Transverse colon (tissue), 4 donors: ENCODE data around the gene IL1RN. TPM values are rescaled to one million over a fixed set of nuclear protein-coding genes. Genes with fewer than 3 reads are reported as not detected.
A peak's percentile ranks its signal among the peaks of the same experiment; 100 is the strongest.

Source experiments
- DNase-seq: peaks from one replicate; pipeline ENCODE4 v3.0.0-alpha.2; 2019
- H3K27ac ChIP-seq, 4 donors: fragments of 200-600 bp; sonication (generic); 2 replicates each; pipeline ENCODE4 v1.5.1; 2016 to 2018; ENCODE audit warnings: inconsistent platforms in 4 of 4
- H3K27me3 ChIP-seq: fragments of 200-600 bp; sonication (generic); 2 replicates; pipeline ENCODE4 v1.5.1; 2017; ENCODE audit warnings: inconsistent platforms
- H3K36me3 ChIP-seq, 4 donors: fragments of 200-600 bp; sonication (generic); 2 replicates each; pipeline ENCODE4 v1.5.1; 2017 to 2019; ENCODE audit warnings: inconsistent platforms in 4 of 4
- H3K4me1 ChIP-seq, 4 donors: fragments of 200-600 bp; sonication (generic); 2 replicates each; pipeline ENCODE4 v1.5.1; 2017 to 2020; ENCODE audit warnings: inconsistent platforms in 4 of 4
- H3K4me3 ChIP-seq, 4 donors: fragments of 200-600 bp; sonication (generic); 1 replicate in 1 of 4; 2 replicates in 3 of 4; pipeline versions ENCODE4 v1.5.1 to v1.6.1; 2017 to 2019; ENCODE audit warnings: inconsistent platforms in 4 of 4
- H3K9me3 ChIP-seq, 2 donors: fragments of 200-600 bp; sonication (generic); 2 replicates each; pipeline ENCODE4 v1.5.1; 2017 to 2019; ENCODE audit warnings: inconsistent platforms in 2 of 2
- EP300 ChIP-seq: sonication (generic); formaldehyde crosslinking; IDR thresholded peaks from one replicate; pipeline ENCODE4 v1.6.1; 2017; ENCODE audit warnings: antibody characterized with exemption, low read depth
- POLR2A ChIP-seq: fragments of 450-650 bp; IDR thresholded peaks from one replicate; pipeline ENCODE4 v1.6.1; 2016; ENCODE audit warnings: antibody characterized with exemption, mild to moderate bottlenecking, moderate library complexity
- POLR2AphosphoS5 ChIP-seq, 3 donors: sonication (generic); formaldehyde crosslinking; IDR thresholded peaks; one replicate each; pipeline ENCODE4 v1.6.1; 2016; ENCODE audit warnings: antibody characterized with exemption in 3 of 3
- WGBS, 2 donors: methylation state at CpG; one replicate each; pipeline ENCODE4 v1.1.5; 2018; ENCODE audit warnings: low coverage in 1 of 2; 5-methylcytosine and 5-hydroxymethylcytosine counted together
- in situ Hi-C, 4 donors: fragments of 200-750 bp; cut with MboI; loops; one replicate each; pipeline versions ENCODE4 v1.15.0 to v1.15.1; 2017; ENCODE audit warnings: low sequenced_read_pairs in 3 of 4, low pct_ligation_motif_present in 1 of 4, low pct_unique_long_range_greater_than_20kb in 1 of 4
- intact Hi-C: fragments of 100-400 bp; cut with DNase I; formaldehyde crosslinking; loops from one replicate; pipeline ENCODE4 v1.15.1; 2023; ENCODE audit warnings: low total_unique reads
- total RNA-seq, 4 donors: library from RNA; depleted of rRNA; stranded (reverse); fragments of >200 nt; gene quantifications; one replicate each; pipeline ENCODE4 v1.1.0, GENCODE V29; 2016
- TF ChIP-seq, protein P1 (sequence below), 5 experiments: fragments of 200-600 bp in 3 of 5; fragments of 450-650 bp in 2 of 5; sonication (generic) in 3 of 5; IDR thresholded peaks; 1 replicate in 2 of 5; 2 replicates in 3 of 5; pipeline ENCODE4 v1.5.1; 2016 to 2017; ENCODE audit warnings: antibody characterized with exemption in 5 of 5, inconsistent platforms in 3 of 5, mild to moderate bottlenecking in 2 of 5, moderate library complexity in 1 of 5

Gene IL1RN
- total RNA-seq, 4 donors from 2014 or later: 0.40 to 31.8 (median 5.5) TPM

- 76 to 100% methylated on average over 4 to 5 of the region's 5 CpGs for WGBS, 2 donors
- no peak for TF ChIP-seq POLR2AphosphoS5 (IDR thresholded peaks at IDR 0.05)
- TF ChIP-seq, protein P1, sequence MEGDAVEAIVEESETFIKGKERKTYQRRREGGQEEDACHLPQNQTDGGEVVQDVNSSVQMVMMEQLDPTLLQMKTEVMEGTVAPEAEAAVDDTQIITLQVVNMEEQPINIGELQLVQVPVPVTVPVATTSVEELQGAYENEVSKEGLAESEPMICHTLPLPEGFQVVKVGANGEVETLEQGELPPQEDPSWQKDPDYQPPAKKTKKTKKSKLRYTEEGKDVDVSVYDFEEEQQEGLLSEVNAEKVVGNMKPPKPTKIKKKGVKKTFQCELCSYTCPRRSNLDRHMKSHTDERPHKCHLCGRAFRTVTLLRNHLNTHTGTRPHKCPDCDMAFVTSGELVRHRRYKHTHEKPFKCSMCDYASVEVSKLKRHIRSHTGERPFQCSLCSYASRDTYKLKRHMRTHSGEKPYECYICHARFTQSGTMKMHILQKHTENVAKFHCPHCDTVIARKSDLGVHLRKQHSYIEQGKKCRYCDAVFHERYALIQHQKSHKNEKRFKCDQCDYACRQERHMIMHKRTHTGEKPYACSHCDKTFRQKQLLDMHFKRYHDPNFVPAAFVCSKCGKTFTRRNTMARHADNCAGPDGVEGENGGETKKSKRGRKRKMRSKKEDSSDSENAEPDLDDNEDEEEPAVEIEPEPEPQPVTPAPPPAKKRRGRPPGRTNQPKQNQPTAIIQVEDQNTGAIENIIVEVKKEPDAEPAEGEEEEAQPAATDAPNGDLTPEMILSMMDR (IDR thresholded peaks at IDR 0.05): no peak
- no peak for TF ChIP-seq POLR2A
- no peak for TF ChIP-seq EP300
- DNase-seq: no peak
- Histone ChIP-seq H3K36me3 (no peaks in the 10 kb centered on the region), H3K27ac (no peak overlapping the region), H3K4me3 (no peak overlapping the region), H3K9me3 (no peaks in the 10 kb centered on the region), H3K27me3 (no peaks in the 10 kb centered on the region), H3K4me1 (peaks cover 0 to 16% (median 11%) of the 10 kb centered on the region in 4 donors)
- in situ Hi-C loops (no loop called here), intact Hi-C loops (no loop called here)
Measured at GRCh38 chr2:113155331-113155730, 27.9 kb downstream of the IL1RN start.

DNA sequence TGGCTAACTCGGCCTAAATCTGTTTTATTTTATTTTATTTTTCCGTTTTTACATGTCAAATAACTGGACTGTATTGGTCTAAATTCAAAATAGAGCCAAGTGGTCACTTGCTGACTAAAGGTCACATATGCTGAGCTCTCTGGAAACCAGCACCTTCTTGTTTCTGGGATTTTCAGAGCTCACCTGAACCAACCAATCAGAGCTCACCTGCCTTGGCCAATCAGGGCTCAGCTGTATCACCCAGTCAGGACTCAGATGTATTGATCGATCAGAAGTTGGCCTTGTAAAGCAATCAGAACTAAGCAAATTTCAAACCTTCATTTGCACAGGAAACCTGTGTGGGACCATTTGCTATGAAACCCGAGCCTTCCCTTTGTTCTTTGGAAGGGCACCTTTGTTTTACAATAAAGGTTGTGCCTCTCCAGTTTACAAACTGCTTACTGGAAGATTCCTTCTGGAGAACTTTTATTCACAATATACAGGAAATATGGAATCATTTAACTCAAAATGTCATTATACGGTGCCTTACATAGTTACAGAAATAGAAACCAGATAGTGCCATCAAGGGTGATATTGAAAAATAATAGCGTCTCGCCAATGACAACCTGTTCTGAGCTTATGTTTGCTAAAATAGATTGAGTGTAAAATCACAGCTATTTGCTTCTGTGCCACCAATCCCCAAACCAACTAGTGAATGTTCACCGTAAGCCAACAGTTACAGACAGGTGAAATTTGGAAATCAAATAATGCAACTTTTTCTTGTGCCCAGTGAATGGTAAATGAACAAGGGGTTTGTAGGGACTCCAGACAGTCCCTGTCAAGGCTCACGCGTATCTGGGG lies 29.1 kb downstream of the IL1RN start:
- intact Hi-C loops: no loop called here
- peak overlapping the region in 3 of 4 donors; percentile 50 to 58 (median 58) for H3K4me3 ChIP-seq

GRCh38 chr2:113157118-113157896 lies 29.9 kb downstream of the IL1RN start:
- intact Hi-C loops: no loop called here
- 2% methylated on average over 31 of the region's 92 CpGs; no CpG with 5 or more reads in 1 of the 2 donors for WGBS, 2 donors
- Histone ChIP-seq H3K9me3 (no peaks in the 10 kb centered on the region), H3K4me3 (peak overlapping the region in 3 of 4 donors; percentile 50 to 58 (median 58)), H3K36me3 (no peaks in the 10 kb centered on the region), H3K27me3 (no peaks in the 10 kb centered on the region), H3K27ac (peak overlapping the region; percentile 64 to 82 (median 80)), H3K4me1 (peaks cover 0 to 16% (median 11%) of the 10 kb centered on the region in 4 donors)
- DNase-seq: peak; percentile 77
- in situ Hi-C loops: no loop called here
- peak; percentile 16 for TF ChIP-seq POLR2A
- no peak for TF ChIP-seq EP300
- TF ChIP-seq, protein P1 (IDR thresholded peaks at IDR 0.05): no peak
- no peak for TF ChIP-seq POLR2AphosphoS5 (IDR thresholded peaks at IDR 0.05)

More for the DNA sequence above, 29.1 kb downstream of the IL1RN start:
- Histone ChIP-seq H3K27me3 (no peaks in the 10 kb centered on the region), H3K4me1 (peaks cover 0 to 16% (median 11%) of the 10 kb centered on the region in 4 donors), H3K9me3 (no peaks in the 10 kb centered on the region), H3K36me3 (no peaks in the 10 kb centered on the region), H3K27ac (peak overlapping the region; percentile 64 to 82 (median 80))
- in situ Hi-C loops: no loop called here
- DNase-seq: no peak
- TF ChIP-seq, protein P1 (IDR thresholded peaks at IDR 0.05): no peak
- no peak for TF ChIP-seq POLR2AphosphoS5 (IDR thresholded peaks at IDR 0.05)
- TF ChIP-seq POLR2A: no peak
- no peak for TF ChIP-seq EP300
- WGBS, 2 donors: 60 to 70% methylated on average over 8 to 10 of the region's 10 CpGs
